T-cell (primary cell): ENCODE data around the gene RAB3GAP1. TPM values are rescaled to one million over a fixed set of nuclear protein-coding genes. Genes with fewer than 3 reads are reported as not detected.
"Not testable (repeated sequence)": the region's sequence is repeated elsewhere in the genome, so short reads cannot be mapped to it uniquely, and the experiment has no call there.

Experiments used
- ATAC-seq, 4 experiments: fragments of 200-7000 bp in 3 of 4; fragments of 150-1000 bp in 1 of 4; cut with Tn5 transposase; replicated peaks in 1 of 4; 1 replicate in 3 of 4; 2 replicates in 1 of 4; pipeline ENCODE4 v1.10.0; 2021; ENCODE audit warnings: moderate library complexity in 3 of 4, mild to moderate bottlenecking in 2 of 4, moderate number of reproducible peaks in 1 of 4
- CTCF ChIA-PET, 2 donors: fragments of 300-600 bp; sonication (Branson Sonifier 250); formaldehyde crosslinking; loops; one replicate each; lab custom pipeline; 2022; ENCODE audit warnings: antibody characterized with exemption in 2 of 2; lab: Charles Lee
- POLR2A ChIA-PET, 2 donors: fragments of 300-600 bp; sonication (Branson Sonifier 250); formaldehyde crosslinking; loops; one replicate each; lab custom pipeline; 2022; ENCODE audit warnings: antibody characterized with exemption in 2 of 2; lab: Charles Lee
- DNase-seq, 35 experiments: peaks; one replicate each; pipeline versions ENCODE4 v3.0.0 to v3.0.0-alpha.2; 2013 to 2023
- H3K27ac ChIP-seq: one replicate; pipeline ENCODE4 v1.5.1; 2013; ENCODE audit warnings: low read length
- H3K27me3 ChIP-seq, 2 experiments: replicated peaks in 1 of 2; 1 replicate in 1 of 2; 2 replicates in 1 of 2; pipeline versions ENCODE4 v1.6.1 to v1.7.0; 2013; ENCODE audit warnings: low read length in 1 of 2, mixed read lengths in 1 of 2; ENCODE audit not compliant: control insufficient read depth in 2 of 2, insufficient read depth in 2 of 2; ENCODE audit errors: extremely low read depth in 1 of 2
- H3K36me3 ChIP-seq, 2 donors: 1 replicate in 1 of 2; 2 replicates in 1 of 2; pipeline versions ENCODE4 v1.6.1 to v1.7.0; 2013; ENCODE audit warnings: low read length in 1 of 2; ENCODE audit not compliant: control insufficient read depth in 2 of 2, insufficient read depth in 1 of 2; ENCODE audit errors: extremely low read depth in 1 of 2
- H3K4me1 ChIP-seq, 2 experiments: 1 replicate in 1 of 2; 2 replicates in 1 of 2; pipeline versions ENCODE4 v1.6.1 to v1.7.0; 2013; ENCODE audit warnings: low read length in 2 of 2, mixed read lengths in 1 of 2; ENCODE audit not compliant: insufficient read depth in 2 of 2, control insufficient read depth in 1 of 2; ENCODE audit errors: extremely low read depth in 1 of 2
- H3K4me3 ChIP-seq, 2 donors: 1 replicate in 1 of 2; 2 replicates in 1 of 2; pipeline versions ENCODE4 v1.5.1 to v1.7.0; 2013; ENCODE audit warnings: mild to moderate bottlenecking in 2 of 2, low read length in 1 of 2, moderate library complexity in 1 of 2; ENCODE audit not compliant: control insufficient read depth in 1 of 2; ENCODE audit errors: extremely low read depth in 1 of 2
- H3K9me3 ChIP-seq: 2 replicates; pipeline ENCODE4 v1.7.0; 2013
- H3K27ac Mint-ChIP-seq, 2 donors: one replicate each; pipeline ENCODE4 v1.8.0; 2020 to 2021; ENCODE audit warnings: mild to moderate bottlenecking in 2 of 2, mixed read lengths in 2 of 2
- H3K27me3 Mint-ChIP-seq, 2 donors: one replicate each; pipeline ENCODE4 v1.8.0; 2021 to 2022; ENCODE audit warnings: mixed read lengths in 2 of 2
- H3K36me3 Mint-ChIP-seq: one replicate; pipeline ENCODE4 v1.8.0; 2021; ENCODE audit warnings: mixed read lengths
- H3K4me1 Mint-ChIP-seq, 3 donors: one replicate each; pipeline ENCODE4 v1.8.0; 2020 to 2022; ENCODE audit warnings: mixed read lengths in 3 of 3, mild to moderate bottlenecking in 1 of 3
- H3K4me3 Mint-ChIP-seq, 3 donors: one replicate each; pipeline ENCODE4 v1.8.0; 2020 to 2022; ENCODE audit warnings: mild to moderate bottlenecking in 3 of 3, mixed read lengths in 3 of 3, moderate library complexity in 3 of 3
- H3K9me3 Mint-ChIP-seq, 3 donors: one replicate each; pipeline ENCODE4 v1.8.0; 2020 to 2022; ENCODE audit warnings: mixed read lengths in 3 of 3
- WGBS: methylation state at CpG from one replicate; pipeline ENCODE4 v1.1.5; 2013; ENCODE audit warnings: missing lambda C conversion rate; ENCODE audit not compliant: insufficient coverage; 5-methylcytosine and 5-hydroxymethylcytosine counted together
- total RNA-seq, 35 experiments: library from RNA in 6 of 35; stranded (reverse) in 6 of 35; fragments of 120-200 nt in 1 of 35; gene quantifications; one replicate each; pipeline versions ENCODE4 v1.2.1 to v1.2.4 and lab custom pipeline; 2013 to 2026

The RAB3GAP1 gene
- total RNA-seq, 5 donors from 2014 or later (not counting 1 experiment from before 2014, with no cell fraction given), result 34.0 to 48.8 (median 40.7) TPM

DNA sequence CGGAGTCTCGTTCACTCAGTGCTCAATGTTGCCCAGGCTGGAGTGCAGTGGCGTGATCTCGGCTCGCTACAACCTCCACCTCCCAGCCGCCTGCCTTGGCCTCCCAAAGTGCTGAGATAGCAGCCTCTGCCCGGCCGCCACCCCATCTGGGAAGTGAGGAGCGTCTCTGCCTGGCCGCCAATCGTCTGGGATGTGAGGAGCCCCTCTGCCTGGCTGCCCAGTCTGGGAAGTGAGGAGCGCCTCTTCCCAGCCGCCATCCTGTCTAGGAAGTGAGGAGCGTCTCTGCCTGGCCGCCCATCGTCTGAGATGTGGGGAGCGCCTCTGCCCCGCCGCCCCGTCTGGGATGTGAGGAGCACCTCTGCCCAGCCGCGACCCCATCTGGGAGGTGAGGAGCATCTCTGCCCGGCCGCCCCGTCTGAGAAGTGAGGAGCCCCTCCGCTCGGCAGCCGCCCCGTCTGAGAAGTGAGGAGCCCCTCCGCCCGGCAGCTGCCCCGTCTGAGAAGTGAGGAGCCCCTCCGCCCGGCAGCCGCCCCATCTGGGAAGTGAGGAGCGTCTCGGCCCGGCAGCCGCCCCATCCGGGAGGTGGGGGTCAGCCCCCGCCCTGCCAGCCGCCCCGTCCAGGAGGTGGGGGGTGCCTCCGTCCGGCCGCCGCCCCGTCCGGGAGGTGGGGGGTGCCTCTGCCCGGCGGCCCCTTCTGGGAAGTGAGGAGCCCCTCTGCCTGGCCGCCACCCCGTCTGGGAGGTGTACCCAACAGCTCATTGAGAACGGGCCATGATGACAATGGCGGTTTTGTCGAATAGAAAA, 53.6 kb downstream of the RAB3GAP1 start:
- not testable (repeated sequence) for H3K9me3 ChIP-seq, H3K27me3 Mint-ChIP-seq, H3K27ac ChIP-seq, H3K9me3 Mint-ChIP-seq, DNase-seq, H3K27me3 ChIP-seq, H3K36me3 ChIP-seq, H3K4me3 ChIP-seq, ATAC-seq, H3K4me3 Mint-ChIP-seq, H3K27ac Mint-ChIP-seq, H3K4me1 ChIP-seq
- 98% methylated on average over 11 of the region's 56 CpGs for WGBS
- CTCF ChIA-PET, result interaction anchor here in 1 of 2 donors (0.6 kb wide), 1 partner anchor 655 kb away, joined by 4 read pairs; no protein-coding TSS in a partner anchor
- POLR2A ChIA-PET, result interaction anchor here in 1 of 2 donors (0.6 kb wide), 1 partner anchor 9 kb away, joined by 3 read pairs; no protein-coding TSS in a partner anchor
- H3K36me3 Mint-ChIP-seq, result peaks cover 48% of the 10 kb centered on the region
- H3K4me1 Mint-ChIP-seq, result peaks cover 3 to 13% (median 12%) of the 10 kb centered on the region in 3 donors

GRCh38 chr2:135113322-135113721, 61.2 kb downstream of the RAB3GAP1 start:
- ChIA-PET POLR2A (interaction anchor here in 1 of 2 donors (0.6 kb wide), 1 partner anchor 1194 kb away, joined by 3 read pairs; no protein-coding TSS in a partner anchor), CTCF (no interaction called here)
- no peaks in the 10 kb centered on the region for H3K27me3 ChIP-seq
- H3K27ac ChIP-seq, result no peak overlapping the region
- DNase-seq, result no peak
- H3K36me3 ChIP-seq, result peaks cover 0 to 22% of the 10 kb centered on the region in 2 donors
- Mint-ChIP-seq H3K27ac (no peak overlapping the region), H3K27me3 (no peaks in the 10 kb centered on the region), H3K4me1 (peaks cover 7 to 16% (median 9%) of the 10 kb centered on the region in 3 donors), H3K4me3 (no peak overlapping the region), H3K9me3 (no peaks in the 10 kb centered on the region), H3K36me3 (peaks cover 26% of the 10 kb centered on the region)
- H3K4me1 ChIP-seq, result peaks cover 0 to 3% of the 10 kb centered on the region in 2 experiments
- no peaks in the 10 kb centered on the region for H3K9me3 ChIP-seq
- no peak overlapping the region for H3K4me3 ChIP-seq
- 100% methylated on average over 1 of the region's 3 CpGs for WGBS
- no peak for ATAC-seq

- no peaks in the 10 kb centered on the region for H3K4me1 ChIP-seq
- H3K36me3 ChIP-seq, result peaks cover 0 to 4% of the 10 kb centered on the region in 2 donors
- ATAC-seq (no peak), DNase-seq (no peak)
- CTCF ChIA-PET, result no interaction called here
- no peak overlapping the region for H3K4me3 ChIP-seq
- Mint-ChIP-seq H3K27ac (no peak overlapping the region), H3K4me1 (peaks cover 3 to 14% (median 5%) of the 10 kb centered on the region in 3 donors), H3K36me3 (peaks cover 36% of the 10 kb centered on the region), H3K27me3 (no peaks in the 10 kb centered on the region), H3K9me3 (no peaks in the 10 kb centered on the region), H3K4me3 (no peak overlapping the region)
- POLR2A ChIA-PET, result no interaction called here
- H3K27me3 ChIP-seq, result no peaks in the 10 kb centered on the region
- no peaks in the 10 kb centered on the region for H3K9me3 ChIP-seq
- no peak overlapping the region for H3K27ac ChIP-seq
These were observed 67.5 kb downstream of the RAB3GAP1 start for GRCh38 chr2:135119582-135119981.

GRCh38 chr2:135121016-135121657, 69.0 kb downstream of the RAB3GAP1 start:
- no peaks in the 10 kb centered on the region for H3K27me3 Mint-ChIP-seq
- ATAC-seq, result no peak
- POLR2A ChIA-PET, result interaction anchor here in 1 of 2 donors (0.5 kb wide), 1 partner anchor 387 kb away, joined by 8 read pairs; no protein-coding TSS in a partner anchor
- peaks cover 0 to 11% of the 10 kb centered on the region in 2 donors for H3K36me3 ChIP-seq
- H3K27ac ChIP-seq, result no peak overlapping the region
- no peak for DNase-seq
- no peaks in the 10 kb centered on the region for H3K4me1 ChIP-seq
- peaks cover 3 to 14% (median 5%) of the 10 kb centered on the region in 3 donors for H3K4me1 Mint-ChIP-seq
- no peaks in the 10 kb centered on the region for H3K9me3 Mint-ChIP-seq
- peaks cover 41% of the 10 kb centered on the region for H3K36me3 Mint-ChIP-seq
- CTCF ChIA-PET, result no interaction called here
- no peaks in the 10 kb centered on the region for H3K27me3 ChIP-seq
- H3K9me3 ChIP-seq, result no peaks in the 10 kb centered on the region
- no peak overlapping the region for H3K4me3 ChIP-seq
- no peak overlapping the region for H3K27ac Mint-ChIP-seq
- no CpG with 5 or more reads among the region's 2 CpGs for WGBS
- H3K4me3 Mint-ChIP-seq, result no peak overlapping the region

GRCh38 chr2:135121658-135122039, 69.6 kb downstream of the RAB3GAP1 start:
- CTCF ChIA-PET, H3K27me3 Mint-ChIP-seq, H3K4me1 ChIP-seq, H3K27ac Mint-ChIP-seq, DNase-seq, H3K27ac ChIP-seq, POLR2A ChIA-PET, H3K4me3 Mint-ChIP-seq, ATAC-seq, H3K27me3 ChIP-seq, H3K4me3 ChIP-seq, H3K9me3 ChIP-seq, H3K9me3 Mint-ChIP-seq: not testable (repeated sequence)
- peaks cover 41% of the 10 kb centered on the region for H3K36me3 Mint-ChIP-seq
- peaks cover 2 to 16% of the 10 kb centered on the region in 2 donors for H3K36me3 ChIP-seq
- 100% methylated on average over 3 of the region's 6 CpGs for WGBS
- H3K4me1 Mint-ChIP-seq, result peaks cover 3 to 14% (median 5%) of the 10 kb centered on the region in 3 donors

DNA sequence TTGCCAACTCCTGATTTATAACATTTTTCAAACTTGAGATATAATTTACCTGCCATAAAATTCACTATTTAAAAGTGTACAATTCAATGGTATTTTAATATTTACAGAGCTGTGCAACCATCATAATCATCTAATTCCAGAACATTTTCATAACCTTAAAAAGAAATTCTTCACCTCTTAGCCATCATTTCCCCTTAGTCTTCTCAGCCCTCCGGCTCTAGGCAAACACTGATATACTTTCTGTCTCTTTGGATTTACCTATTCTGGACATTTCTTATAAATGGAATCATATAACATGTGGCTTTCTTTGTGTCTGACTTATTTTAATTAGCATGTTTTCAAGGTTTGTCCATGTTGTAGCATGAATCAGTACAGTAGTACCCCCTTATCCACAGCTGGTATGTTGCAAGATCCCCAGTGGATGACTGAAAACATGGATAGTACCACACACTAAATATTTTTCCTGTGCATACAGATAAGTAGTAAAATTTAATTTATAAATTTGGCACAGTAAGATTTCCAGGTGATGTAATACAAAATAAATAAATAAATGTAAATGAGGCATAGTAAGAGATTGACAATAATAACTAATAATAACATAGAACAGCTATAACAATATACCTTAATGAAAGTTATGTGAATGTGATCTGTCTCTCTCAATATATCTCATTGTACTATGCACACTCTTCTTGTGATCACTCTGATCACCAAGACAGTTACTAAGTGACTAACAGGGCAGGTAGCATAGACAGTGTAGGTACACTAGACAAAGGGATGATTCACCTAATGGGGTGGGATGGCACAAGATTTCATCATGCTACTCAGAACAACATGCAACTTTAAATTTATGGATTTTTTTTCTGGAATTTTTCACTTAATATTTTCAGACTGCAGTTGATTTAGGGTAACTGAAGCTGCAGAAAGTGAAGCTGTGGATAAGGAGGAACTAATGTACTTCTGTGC, 73.1 kb downstream of the RAB3GAP1 start:
- Histone ChIP-seq H3K36me3 (peaks cover 13 to 27% of the 10 kb centered on the region in 2 donors), H3K27me3 (no peaks in the 10 kb centered on the region), H3K27ac (no peak overlapping the region), H3K9me3 (no peaks in the 10 kb centered on the region), H3K4me1 (no peaks in the 10 kb centered on the region), H3K4me3 (no peak overlapping the region)
- Mint-ChIP-seq H3K4me1 (no peaks in the 10 kb centered on the region), H3K4me3 (no peak overlapping the region), H3K36me3 (peaks cover 46% of the 10 kb centered on the region), H3K27me3 (no peaks in the 10 kb centered on the region), H3K9me3 (no peaks in the 10 kb centered on the region), H3K27ac (no peak overlapping the region)
- ChIA-PET CTCF (interaction anchor here in 1 of 2 donors (0.8 kb wide), 1 partner anchor 136 kb away, joined by 3 read pairs; no protein-coding TSS in a partner anchor), POLR2A (no interaction called here)
- DNase-seq (no peak), ATAC-seq (no peak)
- 100% methylated on average over 1 of the region's 1 CpG for WGBS
